Endothelial cell of hepatic sinusoid (primary cell): ENCODE data around the gene NEMF.
"Not testable (repeated sequence)": the region's sequence is repeated elsewhere in the genome, so short reads cannot be mapped to it uniquely, and the experiment has no call there.

Experiments used
- in situ Hi-C: cut with HindIII; loops from 2 replicates; pipeline ENCODE4 v1.10.0; 2017; ENCODE audit warnings: low sequenced_read_pairs

The NEMF gene

GRCh38 chr14:49766839-49767238, 85.7 kb downstream of the NEMF start:
- in situ Hi-C loops = no loop called here

- in situ Hi-C loops = no loop called here
These were observed 90.6 kb downstream of the NEMF start for GRCh38 chr14:49761839-49762551.

GRCh38 chr14:49755378-49755777, 97.2 kb downstream of the NEMF start:
- in situ Hi-C loops = loop anchor here (5.0 kb wide), 1 partner anchor 103 kb away; no protein-coding TSS in a partner anchor

GRCh38 chr14:49754570-49755097, 98.0 kb downstream of the NEMF start:
- in situ Hi-C loops = loop anchor here (5.0 kb wide), 1 partner anchor 102 kb away; no protein-coding TSS in a partner anchor

- in situ Hi-C loops = not testable (repeated sequence)
These were observed 106.1 kb downstream of the NEMF start for GRCh38 chr14:49746476-49746875.

GRCh38 chr14:49745191-49745590, 107.4 kb downstream of the NEMF start:
- in situ Hi-C loops = no loop called here

- in situ Hi-C loops = not testable (repeated sequence)
These were observed 116.9 kb downstream of the NEMF start for GRCh38 chr14:49735669-49736068.

GRCh38 chr14:49733836-49734235, 118.8 kb downstream of the NEMF start:
- in situ Hi-C loops = no loop called here

GRCh38 chr14:49732896-49733295, 119.7 kb downstream of the NEMF start:
- in situ Hi-C loops = no loop called here
